Cardiac septum (tissue), 1 donor: ENCODE data around the gene CRACR2A. TPM values are rescaled to one million over a fixed set of nuclear protein-coding genes. Genes with fewer than 3 reads are reported as not detected.

Experiments
- DNase-seq: peaks from one replicate; pipeline ENCODE4 v3.0.0-alpha.2; 2020; ENCODE audit warnings: low spot score
- intact Hi-C: fragments of 100-400 bp; cut with DNase I; formaldehyde crosslinking; loops from one replicate; pipeline ENCODE4 v1.14.0; 2022
- total RNA-seq: library from RNA; stranded (reverse); fragmentation: NEBNext Ultra II Directional; extraction: Animal tissue kit (Norgen Biotek cat#: 25700); gene quantifications from one replicate; pipeline ENCODE4 v1.2.1, GENCODE V29; 2021
- donor health status: DM: no; HTN: no; CAD: no.

CRACR2A gene
- total RNA-seq, 1 donor from 2014 or later, result 2.3 TPM

- DNase-seq, result no peak
- intact Hi-C loops, result no loop called here
Measured at GRCh38 chr12:3631272-3631637, 121.7 kb downstream of the CRACR2A start.

DNA sequence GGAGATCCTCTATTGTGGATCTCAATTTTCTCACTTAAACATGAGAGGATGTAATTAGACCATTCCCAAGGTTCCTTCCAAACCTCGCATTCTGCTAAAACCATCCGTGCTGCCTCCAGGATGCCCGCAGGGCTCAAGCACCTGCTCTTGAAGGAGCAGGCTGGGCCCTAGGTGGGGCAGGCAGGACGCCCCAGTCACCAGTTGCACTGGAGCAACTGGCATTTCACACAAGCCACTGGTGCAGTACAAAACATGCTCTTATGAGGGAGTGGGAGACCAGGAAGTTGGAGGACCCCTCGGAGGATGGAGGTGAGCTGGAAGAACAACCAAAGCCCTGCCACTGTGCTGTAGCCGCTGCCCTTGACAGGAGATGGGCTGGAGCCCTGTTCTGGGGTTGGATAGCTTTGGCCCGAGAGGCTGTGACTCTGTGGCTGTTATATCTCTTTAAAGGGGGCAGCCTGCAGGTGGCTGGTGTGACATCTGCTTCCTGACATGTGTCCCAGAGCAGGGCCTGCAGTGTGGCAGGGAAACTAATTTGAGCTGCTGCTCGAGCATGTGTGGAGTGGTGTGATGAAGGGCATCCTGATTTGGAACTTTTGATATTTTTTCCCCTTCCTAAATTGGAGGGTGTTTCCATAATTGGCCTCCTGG, 122.2 kb downstream of the CRACR2A start:
- intact Hi-C loops, result no loop called here
- DNase-seq, result no peak

DNA sequence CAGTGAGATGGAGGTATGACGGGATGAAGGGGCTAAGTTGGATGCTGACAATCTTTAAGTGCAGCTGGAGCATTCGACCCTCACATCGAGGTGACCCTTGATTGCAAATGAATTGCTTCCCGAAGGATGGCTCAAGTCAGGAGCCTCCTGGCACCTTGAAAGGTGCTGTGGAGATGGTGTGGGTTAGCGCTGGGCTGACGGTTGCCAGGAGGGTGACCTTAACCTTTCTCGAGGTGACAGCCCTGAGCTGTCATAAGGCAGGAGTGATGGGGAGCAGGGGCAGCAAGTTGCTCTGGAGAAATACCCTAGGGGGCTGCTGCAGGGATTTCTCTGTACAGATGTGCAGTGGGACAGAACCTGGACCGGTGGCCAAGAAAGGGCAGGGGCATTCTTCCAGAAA, 122.8 kb downstream of the CRACR2A start:
- intact Hi-C loops, result no loop called here
- DNase-seq, result no peak

DNA sequence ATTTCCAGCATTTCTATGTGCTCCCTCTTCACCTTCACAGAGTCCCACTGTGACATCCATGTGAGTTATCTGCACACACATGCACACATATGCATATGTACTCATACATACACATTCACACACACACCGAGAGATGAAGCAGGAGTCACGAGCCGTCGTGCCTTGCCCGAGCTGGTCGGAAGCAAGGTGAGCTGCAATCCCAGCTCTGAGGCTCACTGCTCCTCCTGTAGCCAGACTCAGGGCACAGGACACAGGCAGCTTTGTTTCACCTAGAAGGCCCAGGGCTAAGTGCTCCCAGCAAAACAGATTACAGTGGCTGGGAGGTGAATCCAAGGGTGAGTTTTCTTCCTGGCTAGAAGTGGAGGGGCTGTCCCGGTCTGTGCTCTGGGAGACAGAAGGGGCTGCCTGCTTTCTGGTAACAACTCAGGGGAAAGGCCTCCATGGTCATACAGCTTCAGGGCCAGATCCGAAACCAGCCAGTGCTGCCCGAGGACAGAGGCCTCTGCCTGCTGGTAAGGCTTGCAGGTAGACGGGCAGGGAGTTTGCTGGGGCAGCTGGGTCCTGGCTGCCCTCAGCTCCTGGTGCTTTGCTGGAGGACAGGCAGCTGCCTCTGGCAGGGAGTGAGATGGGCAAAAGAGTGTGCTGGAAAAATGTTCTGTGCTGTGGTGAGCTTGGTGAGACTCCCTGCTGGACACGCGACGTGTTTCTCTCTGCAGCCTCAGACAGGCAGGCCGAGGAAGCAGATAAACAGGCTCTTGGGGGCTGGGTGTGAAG, 123.7 kb downstream of the CRACR2A start:
- no peak for DNase-seq
- intact Hi-C loops, result no loop called here

- intact Hi-C loops, result no loop called here
- DNase-seq, result no peak
Measured at GRCh38 chr12:3628629-3629028, 124.3 kb downstream of the CRACR2A start.

GRCh38 chr12:3627336-3627735, 125.6 kb downstream of the CRACR2A start:
- DNase-seq, result no peak
- intact Hi-C loops, result no loop called here

DNA sequence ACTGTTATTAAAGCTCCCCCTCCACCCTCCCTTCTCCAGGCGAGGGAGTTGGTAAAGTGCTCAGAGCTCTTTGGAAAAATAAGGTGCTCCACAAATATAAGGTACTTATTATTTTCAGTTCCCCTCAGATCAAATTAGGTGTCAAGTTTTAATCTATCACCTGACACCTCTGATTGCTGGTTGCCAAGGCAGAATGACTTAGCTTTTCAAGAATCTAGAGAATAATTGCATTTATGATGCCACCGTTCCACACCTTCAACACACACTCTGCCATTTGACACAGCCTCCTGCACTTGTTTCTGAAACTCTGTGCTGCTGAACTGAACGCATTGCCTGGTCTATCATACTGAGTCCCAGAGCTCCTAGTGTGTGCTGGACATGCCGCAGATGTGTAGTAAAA, 128.6 kb downstream of the CRACR2A start:
- no peak for DNase-seq
- intact Hi-C loops, result no loop called here

- intact Hi-C loops, result no loop called here
- DNase-seq, result no peak
Measured at GRCh38 chr12:3622822-3623690, 129.9 kb downstream of the CRACR2A start.

DNA sequence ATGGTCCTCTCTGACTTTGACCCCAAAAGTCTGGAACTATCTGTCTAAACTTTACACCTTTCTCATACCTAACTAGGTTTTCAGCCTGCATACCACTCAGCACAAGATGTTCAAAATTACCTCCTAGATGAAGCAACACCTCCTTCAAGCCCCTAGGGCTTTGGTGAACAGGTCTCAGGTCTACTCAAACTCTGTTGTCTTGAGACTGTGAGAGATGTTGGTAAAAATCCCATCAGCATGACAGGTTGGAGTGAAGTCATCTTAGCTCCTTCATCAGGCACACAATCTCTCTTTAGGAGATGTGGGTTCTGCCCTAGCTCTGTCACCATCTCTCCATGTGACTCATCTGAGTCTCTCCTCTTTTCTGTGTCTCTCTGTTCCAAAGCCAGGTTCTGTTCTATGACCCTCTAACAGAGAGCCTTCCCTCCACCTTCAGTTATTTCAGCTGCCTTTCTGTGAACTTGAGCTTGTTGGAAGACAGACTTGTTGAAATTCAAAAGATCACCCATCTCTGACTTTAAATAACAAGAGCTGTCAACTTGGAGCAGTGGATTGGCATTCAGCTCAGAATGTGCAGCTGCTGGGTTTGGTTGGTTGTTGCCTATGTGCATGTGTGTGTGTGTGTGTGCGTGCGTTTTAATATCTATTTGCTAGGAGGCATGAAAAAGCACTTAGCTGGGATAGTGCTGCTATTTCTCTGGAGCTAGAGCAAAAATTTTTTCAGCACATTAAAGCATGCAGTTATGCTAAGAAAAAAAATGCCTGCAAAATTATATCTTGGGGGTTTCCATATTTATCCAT, 130.7 kb downstream of the CRACR2A start:
- intact Hi-C loops, result no loop called here
- no peak for DNase-seq

GRCh38 chr12:3620856-3621255, 132.1 kb downstream of the CRACR2A start:
- DNase-seq, result no peak
- intact Hi-C loops, result no loop called here

- intact Hi-C loops, result no loop called here
- no peak for DNase-seq
Measured at GRCh38 chr12:3617565-3617964, 135.3 kb downstream of the CRACR2A start.

DNA sequence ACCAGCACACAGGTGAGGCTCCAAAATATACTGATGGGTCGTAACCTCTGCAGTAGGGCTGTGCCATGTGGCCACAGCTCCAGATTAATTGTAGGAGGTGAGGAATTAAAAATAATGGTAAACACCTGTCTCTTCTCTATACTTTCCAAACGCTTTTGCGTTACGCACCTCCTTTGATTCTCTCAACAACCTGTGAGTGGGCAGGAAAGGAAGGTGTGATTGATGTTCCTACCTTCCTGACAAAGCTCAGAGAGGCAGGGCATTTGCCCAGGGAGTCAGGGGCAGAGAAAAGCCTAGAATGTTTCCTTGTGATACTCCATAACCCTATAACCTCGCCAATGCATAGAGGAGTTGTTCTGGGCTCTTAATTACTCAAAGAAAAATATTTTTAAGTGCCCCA, 137.0 kb downstream of the CRACR2A start:
- intact Hi-C loops, result no loop called here
- DNase-seq, result no peak

GRCh38 chr12:3614806-3615466, 138.0 kb downstream of the CRACR2A start:
- intact Hi-C loops, result loop anchor here (5.0 kb wide), 1 partner anchor 83 kb away; no protein-coding TSS in a partner anchor
- no peak for DNase-seq

DNA sequence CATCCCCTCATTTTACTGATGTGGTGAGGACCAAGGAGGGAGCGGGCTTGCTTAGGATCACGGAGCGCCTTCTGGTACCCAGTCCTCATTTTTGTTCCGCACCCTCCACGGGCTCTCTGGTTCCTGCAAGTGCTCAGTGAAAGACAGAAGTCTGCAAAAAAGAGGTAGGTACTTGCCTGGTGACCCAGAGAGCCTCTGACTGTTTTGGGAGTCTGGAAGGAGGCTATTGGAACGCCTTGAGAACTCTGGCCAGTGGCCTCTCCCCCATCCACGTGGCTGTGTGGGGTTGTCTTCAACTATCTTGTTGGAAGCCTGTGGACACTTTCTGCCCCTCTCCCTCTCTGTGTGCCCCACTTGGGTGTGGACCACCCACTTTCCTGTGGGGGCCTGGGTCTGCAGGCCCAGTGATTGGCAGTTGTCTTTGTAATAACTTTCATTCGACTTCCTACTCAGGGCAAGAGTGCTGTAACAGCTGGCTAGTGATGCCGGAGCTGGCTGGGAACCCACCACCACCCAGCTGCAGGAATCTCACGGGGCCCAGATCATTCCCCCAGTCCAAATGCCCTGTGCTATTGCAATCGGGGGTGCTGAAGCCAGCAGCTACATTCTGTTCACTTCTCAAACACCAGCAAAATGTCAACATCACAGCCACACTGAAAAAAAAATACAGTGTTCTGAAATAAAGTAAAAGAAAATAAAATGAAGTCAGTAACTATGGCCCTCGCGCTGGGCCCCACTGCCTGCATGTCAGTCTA, 139.1 kb downstream of the CRACR2A start:
- no peak for DNase-seq
- intact Hi-C loops, result loop anchor here (5.0 kb wide), 1 partner anchor 82 kb away; no protein-coding TSS in a partner anchor

GRCh38 chr12:3611860-3612703, 140.8 kb downstream of the CRACR2A start:
- DNase-seq, result no peak
- intact Hi-C loops, result loop anchor here (5.0 kb wide), 1 partner anchor 80 kb away; no protein-coding TSS in a partner anchor

DNA sequence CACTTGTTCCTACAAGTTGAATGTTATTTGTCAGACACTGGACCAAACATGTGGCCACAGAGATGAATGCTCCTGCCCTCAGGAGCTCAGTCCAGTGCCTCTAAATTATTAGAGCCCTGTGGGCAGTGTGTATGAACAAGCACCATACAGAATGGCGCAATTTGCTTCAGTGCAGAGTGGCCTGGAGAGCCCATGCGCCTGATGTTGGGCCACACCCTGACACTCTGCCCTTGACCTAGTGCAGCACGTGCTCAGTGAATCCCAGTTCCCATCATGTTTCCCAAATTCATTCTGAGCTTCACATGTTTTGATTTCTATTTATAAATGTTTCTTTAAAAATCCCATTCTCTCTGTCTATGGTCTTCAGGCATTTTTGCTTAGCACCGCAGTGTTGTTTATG, 145.1 kb downstream of the CRACR2A start:
- intact Hi-C loops, result no loop called here
- DNase-seq, result no peak

DNA sequence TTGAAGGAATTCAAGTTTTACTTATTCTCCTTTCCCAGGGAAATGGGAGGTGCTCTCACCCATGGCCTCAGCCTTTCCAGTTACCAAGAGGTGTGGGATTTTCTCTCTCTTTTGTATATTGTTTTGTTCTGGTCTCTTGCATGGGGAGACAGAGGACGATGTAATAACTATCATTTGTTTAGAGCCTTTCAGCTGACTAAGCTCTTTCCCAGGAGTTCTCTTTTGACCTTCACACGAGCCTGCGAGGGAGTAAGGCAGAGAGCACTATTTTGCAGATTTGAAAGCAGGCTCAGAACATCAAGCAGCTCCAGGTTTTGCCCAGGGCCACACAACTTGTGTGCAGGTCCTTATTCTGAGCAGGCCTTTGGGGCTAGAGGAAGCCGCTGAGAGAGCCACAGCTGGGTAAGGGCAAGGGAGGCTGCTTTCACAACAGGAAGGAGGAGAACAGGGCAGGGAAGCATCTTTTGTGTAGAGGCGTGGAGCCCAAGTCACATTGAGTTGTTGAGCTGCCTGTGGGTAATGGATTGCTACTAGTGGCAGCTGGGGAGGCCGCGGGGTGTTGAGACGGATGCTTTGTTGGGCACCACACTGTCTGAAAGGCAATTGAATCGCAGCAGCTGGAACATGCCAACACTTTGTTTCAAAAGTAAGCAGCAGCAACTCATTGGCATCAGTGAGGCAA, 145.7 kb downstream of the CRACR2A start:
- intact Hi-C loops, result no loop called here

More for the DNA sequence above, 145.7 kb downstream of the CRACR2A start:
- no peak for DNase-seq
